UCSD-AML1 (cell line): Measurements from ENCODE around the gene ELAC1.
"Not testable (repeated sequence)": the region's sequence is repeated elsewhere in the genome, so short reads cannot be mapped to it uniquely, and the experiment has no call there.

Experiments
- DNase-seq: peaks from one replicate; lab custom pipeline; 2025; ENCODE audit not compliant: unreplicated experiment; lab: John Stamatoyannopoulos, UW

The ELAC1 gene

DNA sequence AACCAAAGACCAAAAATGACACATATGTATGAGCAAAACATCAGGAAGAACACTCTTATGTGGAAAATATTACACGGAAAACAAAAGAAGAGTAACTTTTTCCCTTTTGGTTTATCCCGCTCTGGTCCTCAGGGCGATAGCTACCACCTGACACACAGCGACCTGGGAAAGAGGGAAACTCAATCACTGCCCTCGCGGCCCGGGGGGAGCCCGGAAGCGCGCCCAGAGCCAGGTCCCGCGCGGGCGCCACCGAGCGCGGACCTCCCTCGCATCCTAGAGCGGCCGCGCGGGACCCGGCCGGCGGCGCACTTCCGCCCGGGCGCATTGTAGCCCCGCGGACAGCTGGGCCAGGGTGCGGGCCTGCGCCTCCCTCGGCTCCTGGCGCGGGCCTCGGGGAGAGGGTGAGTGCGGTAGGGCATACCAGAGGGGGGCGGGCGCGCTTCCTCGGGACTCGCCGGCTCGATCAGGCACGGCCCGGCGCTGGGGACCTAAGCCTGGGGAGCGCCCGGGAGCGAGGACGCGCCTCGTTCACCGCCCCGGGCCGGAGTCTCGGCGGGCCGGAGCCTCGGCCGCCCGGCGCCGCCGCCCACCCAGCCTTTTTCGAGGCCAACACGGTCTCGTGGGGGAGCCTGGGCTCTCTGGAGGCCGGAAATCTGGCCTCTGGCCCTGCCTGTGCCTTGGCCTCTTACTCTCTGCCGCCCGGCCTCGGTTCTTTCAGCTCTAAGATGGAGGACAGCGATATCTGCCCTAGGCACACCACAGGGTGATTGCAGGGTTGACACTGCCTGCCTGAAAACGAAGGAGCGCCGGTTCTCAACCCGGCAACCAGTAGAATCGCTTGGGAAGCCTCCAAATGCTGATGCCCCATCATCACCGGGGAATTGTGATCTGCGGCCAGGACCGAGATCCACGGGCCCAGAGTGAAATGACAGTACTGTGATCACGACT lies at the start of gene ELAC1:
ELAC1 (plus strand) TSS at position 327 of the 948 bp plus-strand sequence. CDS start 6,365 bp downstream, outside the sequence.
- DNase-seq = peak; percentile 79

DNA sequence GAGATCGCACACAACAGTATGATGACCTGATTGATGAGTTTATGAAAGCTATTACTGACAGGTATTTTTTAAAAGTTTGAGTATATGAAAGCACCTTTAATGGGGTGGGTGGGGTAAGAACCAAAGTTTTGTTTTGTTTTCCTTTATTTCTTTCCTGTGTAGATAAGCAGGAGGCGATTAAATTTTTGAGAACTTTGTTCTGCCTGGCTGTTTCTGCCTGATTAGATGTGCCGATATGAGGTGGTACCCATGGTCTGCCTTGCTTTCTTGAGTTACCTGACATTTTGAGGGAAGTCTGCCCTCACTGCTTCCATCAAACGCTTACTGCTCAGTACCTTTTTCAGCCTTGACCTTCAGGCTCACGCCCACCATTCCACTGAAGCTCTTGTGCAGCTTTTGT lies 49.7 kb upstream of the ELAC1 start:
- DNase-seq = no peak

- DNase-seq = no peak
Observed at GRCh38 chr18:50924372-50924771, 43.5 kb upstream of the ELAC1 start.

DNA sequence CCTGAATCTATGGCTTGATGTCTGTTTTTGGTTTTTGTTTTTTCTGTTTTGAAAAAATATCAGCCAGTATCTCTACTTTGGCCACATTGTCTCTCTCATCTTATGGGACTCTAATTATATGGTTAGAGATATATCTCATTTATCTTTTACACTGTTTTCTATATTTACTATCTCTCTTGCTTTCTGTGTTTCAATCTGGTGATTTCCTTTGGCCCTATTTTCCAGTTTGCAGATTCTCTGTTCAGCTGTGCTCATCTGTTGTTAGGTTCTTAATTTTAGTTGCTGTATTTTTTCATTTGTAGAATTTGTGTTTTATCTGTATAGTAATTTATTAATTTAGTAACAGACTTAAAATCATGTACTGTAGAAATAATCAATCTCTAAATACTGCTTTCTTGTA lies 41.3 kb upstream of the ELAC1 start:
- DNase-seq = no peak

DNA sequence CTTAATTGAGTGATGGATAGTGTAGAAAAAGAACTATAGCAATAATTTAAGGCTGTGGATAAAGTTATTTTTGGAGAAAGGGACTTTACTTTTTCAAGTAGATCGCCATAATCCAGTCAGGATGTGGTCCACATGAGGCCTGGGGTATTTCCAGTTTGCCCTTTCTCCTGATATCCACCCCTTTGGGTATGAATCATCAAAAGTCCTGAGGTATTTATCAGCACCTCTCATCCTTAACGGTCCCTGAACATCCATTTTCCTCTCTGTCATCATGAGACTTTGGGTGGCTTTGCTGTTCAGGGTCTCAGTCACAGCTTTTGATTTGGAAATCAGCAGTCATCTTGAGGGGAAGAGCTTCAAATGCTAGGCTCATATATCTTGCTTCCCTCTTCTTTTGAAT lies 39.3 kb upstream of the ELAC1 start:
- no peak for DNase-seq

DNA sequence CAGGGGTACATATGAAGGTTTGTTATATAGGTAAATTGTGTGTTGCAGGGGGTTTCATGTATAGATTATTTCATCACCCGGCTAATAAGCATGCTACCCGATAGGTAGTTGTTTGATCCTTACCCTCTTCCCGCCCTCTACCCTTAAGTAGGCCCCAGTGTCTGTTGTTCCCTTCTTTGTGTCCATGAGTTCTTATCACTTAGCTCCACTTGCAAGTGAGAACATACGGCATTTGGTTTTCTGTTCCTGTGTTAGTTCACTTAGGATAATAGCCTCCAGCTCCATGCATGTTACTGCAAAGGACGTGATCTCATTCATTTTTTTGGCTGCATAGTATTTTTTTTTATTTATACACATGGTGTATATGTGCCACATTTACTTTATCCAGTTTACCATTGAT lies 34.2 kb upstream of the ELAC1 start:
- no peak for DNase-seq

DNA sequence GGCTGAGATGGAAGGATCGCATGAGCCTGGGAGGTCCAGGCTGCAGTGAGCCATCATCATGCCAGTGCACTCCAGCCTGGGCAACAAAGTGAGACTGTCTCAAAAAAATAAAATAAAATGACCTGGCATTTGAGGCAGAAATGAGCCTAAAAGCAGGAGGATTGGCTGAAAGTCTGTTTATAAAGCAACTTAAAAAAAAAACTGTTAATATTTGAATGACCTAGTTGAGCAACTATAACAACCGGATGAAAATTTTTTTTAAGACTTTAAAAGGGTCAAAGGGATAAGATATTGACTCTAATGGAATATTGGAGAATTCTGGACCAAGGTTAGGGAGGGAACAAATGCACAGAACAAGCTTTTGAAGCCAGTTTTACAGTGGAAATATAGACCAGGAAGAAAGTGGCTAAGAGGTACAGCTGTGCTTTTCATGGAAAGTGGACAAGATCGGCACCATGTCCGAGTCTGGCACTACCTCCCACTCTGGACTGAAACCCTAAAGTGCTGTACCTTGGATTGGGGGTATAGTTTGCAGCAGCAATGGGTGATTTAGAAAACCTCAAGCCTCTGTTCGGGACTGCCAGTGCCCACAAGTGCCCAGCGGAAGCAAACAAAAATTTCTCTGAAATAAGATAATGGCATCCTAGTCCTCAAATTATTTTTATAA lies 33.2 kb upstream of the ELAC1 start:
- no peak for DNase-seq

- DNase-seq = no peak
Observed at GRCh38 chr18:50935493-50936191, 32.2 kb upstream of the ELAC1 start.

- DNase-seq = no peak
Observed at GRCh38 chr18:50937183-50937582, 30.7 kb upstream of the ELAC1 start.

DNA sequence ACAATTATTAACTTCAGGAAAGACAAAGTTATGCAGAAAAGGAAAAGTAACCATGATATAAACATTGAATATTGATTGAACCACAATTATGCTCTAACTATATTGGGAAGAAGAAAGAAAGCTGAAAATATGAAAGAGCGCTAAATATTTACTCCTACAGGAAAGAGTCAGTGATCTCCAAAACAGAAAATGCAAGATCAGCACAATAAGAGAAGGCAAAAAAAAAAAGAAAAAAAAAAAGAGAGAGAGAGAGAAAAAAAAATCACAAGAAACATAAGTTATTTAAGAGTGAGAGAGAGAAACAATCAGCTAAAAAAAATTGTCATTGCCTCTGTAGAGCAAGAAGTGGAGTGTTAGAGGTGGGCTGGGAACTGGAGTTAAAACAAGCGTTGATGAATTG lies 28.9 kb upstream of the ELAC1 start:
- DNase-seq = no peak

- DNase-seq = no peak
Observed at GRCh38 chr18:50944245-50944932, 23.5 kb upstream of the ELAC1 start.

DNA sequence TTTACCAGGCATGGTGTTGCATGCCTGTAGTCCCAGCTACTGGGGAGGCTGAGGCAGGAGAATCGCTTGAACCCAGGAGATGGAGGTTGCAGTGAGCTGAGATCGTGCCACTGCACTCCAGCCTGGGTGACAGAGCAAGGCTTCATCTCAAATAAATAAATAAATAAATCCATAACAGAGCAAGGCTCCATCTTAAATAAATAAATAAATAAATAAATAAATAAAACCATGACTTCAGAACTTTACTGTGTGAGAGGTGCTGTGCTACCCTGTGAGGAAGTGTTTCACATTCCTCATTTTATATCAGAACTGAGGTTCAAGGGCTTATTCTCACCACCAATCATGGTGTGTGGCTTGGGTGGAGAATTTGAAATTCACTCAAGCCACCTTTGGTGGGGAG lies 21.9 kb upstream of the ELAC1 start:
- DNase-seq = not testable (repeated sequence)

DNA sequence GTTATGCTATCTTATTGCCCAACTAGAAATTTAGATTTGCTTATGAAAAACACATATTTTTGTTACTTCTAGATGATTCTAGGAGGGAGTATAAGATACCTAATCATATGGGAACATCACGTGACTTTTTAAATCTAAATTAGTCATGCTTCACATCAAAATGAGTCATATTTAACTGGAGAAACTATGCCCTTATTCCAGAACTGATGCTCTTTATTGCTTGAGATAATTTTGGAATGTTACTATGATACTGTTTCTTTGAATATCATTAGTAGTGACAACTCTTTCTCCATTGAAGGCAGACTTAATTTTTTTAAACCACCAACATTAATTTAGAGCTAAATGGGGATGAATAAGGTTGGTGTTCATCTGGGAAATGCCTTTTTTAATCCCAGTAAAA lies 19.9 kb upstream of the ELAC1 start:
- DNase-seq = no peak

- no peak for DNase-seq
Observed at GRCh38 chr18:50949185-50949584, 18.7 kb upstream of the ELAC1 start.

- no peak for DNase-seq
Observed at GRCh38 chr18:50950626-50951025, 17.2 kb upstream of the ELAC1 start.

DNA sequence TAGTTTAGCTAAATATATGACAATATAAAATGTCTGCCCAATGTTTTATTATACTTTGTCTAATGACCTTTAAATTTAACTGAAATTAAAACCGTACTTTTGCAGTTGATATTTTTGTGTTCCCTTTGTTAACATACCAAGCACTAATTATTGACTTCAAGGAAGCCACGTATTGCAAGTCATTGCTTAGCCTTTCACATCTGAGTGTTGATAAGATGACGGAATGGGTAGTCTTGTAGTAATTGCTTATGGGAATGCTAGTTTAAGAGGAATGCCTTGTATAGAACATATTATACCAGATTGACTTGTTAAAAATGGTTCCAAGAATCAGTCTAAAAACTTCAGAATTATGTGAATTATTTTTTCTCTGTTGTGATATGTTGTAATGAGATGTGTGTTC lies 14.0 kb upstream of the ELAC1 start:
- no peak for DNase-seq

- DNase-seq = no peak
Observed at GRCh38 chr18:50955253-50955652, 12.6 kb upstream of the ELAC1 start.

DNA sequence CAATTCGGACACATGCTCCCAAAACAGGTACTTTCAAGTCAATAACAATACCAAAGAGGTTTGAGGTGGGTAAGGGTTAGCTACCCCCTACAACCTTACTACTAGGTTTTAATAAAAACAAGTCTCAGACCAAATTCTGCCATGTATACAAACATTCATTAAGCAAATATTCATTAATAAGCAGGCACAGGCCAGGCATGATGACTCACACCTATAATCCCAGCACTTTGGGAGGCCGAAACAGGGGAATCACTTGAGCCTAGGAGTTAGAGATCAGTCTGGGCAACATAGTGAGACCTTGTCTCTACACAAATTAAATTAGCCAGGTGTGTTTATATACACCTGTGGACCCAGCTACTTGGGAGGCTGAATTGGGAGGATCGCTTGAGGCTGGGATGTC lies 11.7 kb upstream of the ELAC1 start:
- DNase-seq = no peak

- DNase-seq = no peak
Observed at GRCh38 chr18:50961974-50962373, 5.9 kb upstream of the ELAC1 start.

GRCh38 chr18:50969448-50969847 lies 1.6 kb downstream of the ELAC1 start:
- DNase-seq = no peak

GRCh38 chr18:50970006-50970405 lies 2.2 kb downstream of the ELAC1 start:
- no peak for DNase-seq
